ENCODE data around the gene STX4.
A peak's percentile ranks its signal among the peaks of the same experiment; 100 is the strongest.

The STX4 gene

DNA sequence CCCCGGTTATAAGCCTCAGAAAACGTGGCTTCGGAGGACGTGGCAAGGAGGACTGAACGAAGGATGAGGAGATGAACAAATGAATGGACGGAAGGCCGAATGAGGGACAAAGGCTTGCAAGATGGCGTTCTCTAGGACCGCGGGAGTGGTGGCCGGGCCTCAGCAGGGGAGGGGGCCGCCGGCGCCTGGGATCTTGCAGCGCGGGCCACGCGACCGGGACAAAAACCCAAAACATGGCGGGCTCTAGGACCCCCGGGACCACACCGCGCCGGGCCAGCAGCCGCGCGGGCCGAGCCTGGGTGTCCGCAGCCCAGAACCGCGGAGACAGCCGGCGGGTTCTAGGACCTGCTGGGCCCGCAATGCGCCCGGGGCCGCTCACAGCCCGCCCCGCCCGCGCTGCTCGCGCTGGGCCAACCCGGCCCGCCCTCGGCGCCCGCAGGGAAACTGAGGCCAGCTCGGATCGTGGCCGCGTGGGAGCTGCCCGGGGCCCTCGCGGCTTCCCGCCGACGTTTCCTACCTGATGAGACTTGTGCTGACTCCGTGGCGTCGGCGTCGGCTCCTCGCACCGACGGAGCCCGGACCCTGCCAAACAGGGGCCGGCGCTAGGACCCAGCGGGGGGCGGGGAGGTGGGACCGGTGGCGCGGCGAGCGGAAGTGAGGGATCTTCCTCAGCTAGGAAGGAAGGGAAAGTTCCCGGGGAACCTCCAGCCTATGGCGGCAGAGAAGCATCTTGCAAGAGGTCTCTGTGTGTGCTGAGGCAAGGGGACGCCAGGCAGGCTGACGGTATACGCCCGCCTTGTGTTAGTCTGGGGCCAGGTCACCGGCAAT, 40.0 kb downstream of the STX4 start:
- TF ChIP-seq CSDC2 (CRISPR knock-in tag; IDR thresholded peaks at IDR 0.05) = 0 out of 2 replicates have a peak, but pooled peaks have one; percentile 35
- peak; percentile 87; the same call in 1 of the 2 replicates for TF ChIP-seq GLIS3 (CRISPR knock-in tag; IDR thresholded peaks at IDR 0.05)
- 0 out of 2 replicates have a peak, but pooled peaks have one; percentile 8 for TF ChIP-seq SNAI2 (CRISPR knock-in tag; IDR thresholded peaks at IDR 0.05)
- TF ChIP-seq ZFP3 (CRISPR knock-in tag; IDR thresholded peaks at IDR 0.05) = peak; percentile 22; the same call in 1 of the 2 replicates
- TF ChIP-seq, protein P1, sequence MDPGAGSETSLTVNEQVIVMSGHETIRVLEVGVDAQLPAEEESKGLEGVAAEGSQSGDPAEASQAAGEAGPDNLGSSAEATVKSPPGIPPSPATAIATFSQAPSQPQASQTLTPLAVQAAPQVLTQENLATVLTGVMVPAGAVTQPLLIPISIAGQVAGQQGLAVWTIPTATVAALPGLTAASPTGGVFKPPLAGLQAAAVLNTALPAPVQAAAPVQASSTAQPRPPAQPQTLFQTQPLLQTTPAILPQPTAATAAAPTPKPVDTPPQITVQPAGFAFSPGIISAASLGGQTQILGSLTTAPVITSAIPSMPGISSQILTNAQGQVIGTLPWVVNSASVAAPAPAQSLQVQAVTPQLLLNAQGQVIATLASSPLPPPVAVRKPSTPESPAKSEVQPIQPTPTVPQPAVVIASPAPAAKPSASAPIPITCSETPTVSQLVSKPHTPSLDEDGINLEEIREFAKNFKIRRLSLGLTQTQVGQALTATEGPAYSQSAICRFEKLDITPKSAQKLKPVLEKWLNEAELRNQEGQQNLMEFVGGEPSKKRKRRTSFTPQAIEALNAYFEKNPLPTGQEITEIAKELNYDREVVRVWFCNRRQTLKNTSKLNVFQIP (CRISPR knock-in tag; IDR thresholded peaks at IDR 0.05; ENCODE audit: borderline replicate concordance, low read depth) = 0 out of 2 replicates have a peak, but pooled peaks have one; percentile 20
- TF ChIP-seq ZFP30 (CRISPR knock-in tag; IDR thresholded peaks at IDR 0.05) = no peak
- peak; percentile 82 for ATAC-seq

DNA sequence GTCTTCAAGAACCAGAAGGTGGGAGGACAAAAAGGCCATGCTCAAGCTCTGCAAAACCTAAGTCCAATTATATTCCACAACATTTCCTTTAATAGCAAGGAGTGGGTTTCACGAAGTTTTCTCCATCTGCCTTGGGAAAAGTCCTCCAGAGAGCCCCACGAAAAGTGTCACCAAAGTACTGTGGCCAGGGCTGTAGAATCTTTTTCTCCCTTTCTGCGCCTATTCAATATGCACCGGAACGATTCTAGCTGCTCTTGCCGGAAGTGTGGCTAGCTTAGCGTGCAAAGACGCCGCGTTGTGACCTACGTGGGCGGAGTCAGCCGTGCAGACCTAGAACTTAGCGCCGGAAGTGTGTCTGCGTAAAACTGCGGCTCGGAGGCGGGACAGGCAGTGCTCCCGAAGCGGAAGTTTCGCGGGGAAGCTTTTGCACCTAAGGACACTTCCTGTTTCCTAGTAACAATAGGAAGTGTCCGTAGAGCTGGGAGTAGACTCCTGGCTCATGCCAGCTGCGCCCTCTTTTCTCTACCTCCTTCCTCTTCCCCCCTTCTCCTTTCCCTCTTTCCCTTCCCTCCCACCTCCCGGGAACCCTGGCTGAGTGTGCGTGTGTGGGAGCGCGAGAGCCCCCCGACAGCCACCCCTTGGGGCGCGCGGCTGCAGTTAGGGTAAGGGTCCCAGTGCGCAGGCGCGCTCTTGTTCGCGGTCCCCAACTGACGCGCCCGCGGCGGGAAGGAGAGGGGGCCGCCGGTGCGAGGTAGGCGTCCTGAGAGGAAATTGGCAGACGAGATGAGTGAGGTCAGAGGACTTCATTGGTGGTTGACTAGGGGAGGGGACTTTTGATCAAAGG, 40.8 kb downstream of the STX4 start, which contains the start of the genes ZNF646 and ZNF668:
Gene ZNF646 (plus strand): TSS at position 453 of the 844 bp plus-strand sequence. CDS start 1,903 bp downstream, outside the sequence.
Gene ZNF668 (minus strand): TSS at position 271 of the 844 bp plus-strand sequence. CDS start 9,781 bp downstream, outside the sequence.
- peak; percentile 89 for ATAC-seq
- TF ChIP-seq ZC3H10 (CRISPR knock-in tag; IDR thresholded peaks at IDR 0.05) (no peak), CSDC2 (CRISPR knock-in tag; IDR thresholded peaks at IDR 0.05) (no peak), BACH2 (CRISPR knock-in tag; IDR thresholded peaks at IDR 0.05; ENCODE audit: borderline replicate concordance) (no peak), ESRRG (CRISPR knock-in tag; IDR thresholded peaks at IDR 0.05) (no peak), SNAI2 (CRISPR knock-in tag; IDR thresholded peaks at IDR 0.05) (no peak), ZFP30 (CRISPR knock-in tag; IDR thresholded peaks at IDR 0.05) (no peak), ZFP3 (CRISPR knock-in tag; IDR thresholded peaks at IDR 0.05) (no peak), ISL1 (CRISPR knock-in tag; IDR thresholded peaks at IDR 0.05) (no peak), GLIS3 (CRISPR knock-in tag; IDR thresholded peaks at IDR 0.05) (no peak), RARB (CRISPR knock-in tag; IDR thresholded peaks at IDR 0.05) (no peak), ZNF565 (CRISPR knock-in tag; conservative IDR thresholded peaks at IDR 0.05; ENCODE audit: low read depth) (no peak), PPARA (CRISPR knock-in tag; IDR thresholded peaks at IDR 0.05; ENCODE audit: borderline replicate concordance) (no peak), TOX (CRISPR knock-in tag; IDR thresholded peaks at IDR 0.05; ENCODE audit: borderline replicate concordance) (no peak), ZNF70 (CRISPR knock-in tag; IDR thresholded peaks at IDR 0.05) (no peak)
- TF ChIP-seq, protein P1 (CRISPR knock-in tag; IDR thresholded peaks at IDR 0.05; ENCODE audit: borderline replicate concordance, low read depth) = no peak
- TF ChIP-seq, protein P2, sequence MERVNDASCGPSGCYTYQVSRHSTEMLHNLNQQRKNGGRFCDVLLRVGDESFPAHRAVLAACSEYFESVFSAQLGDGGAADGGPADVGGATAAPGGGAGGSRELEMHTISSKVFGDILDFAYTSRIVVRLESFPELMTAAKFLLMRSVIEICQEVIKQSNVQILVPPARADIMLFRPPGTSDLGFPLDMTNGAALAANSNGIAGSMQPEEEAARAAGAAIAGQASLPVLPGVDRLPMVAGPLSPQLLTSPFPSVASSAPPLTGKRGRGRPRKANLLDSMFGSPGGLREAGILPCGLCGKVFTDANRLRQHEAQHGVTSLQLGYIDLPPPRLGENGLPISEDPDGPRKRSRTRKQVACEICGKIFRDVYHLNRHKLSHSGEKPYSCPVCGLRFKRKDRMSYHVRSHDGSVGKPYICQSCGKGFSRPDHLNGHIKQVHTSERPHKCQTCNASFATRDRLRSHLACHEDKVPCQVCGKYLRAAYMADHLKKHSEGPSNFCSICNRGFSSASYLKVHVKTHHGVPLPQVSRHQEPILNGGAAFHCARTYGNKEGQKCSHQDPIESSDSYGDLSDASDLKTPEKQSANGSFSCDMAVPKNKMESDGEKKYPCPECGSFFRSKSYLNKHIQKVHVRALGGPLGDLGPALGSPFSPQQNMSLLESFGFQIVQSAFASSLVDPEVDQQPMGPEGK (CRISPR knock-in tag; IDR thresholded peaks at IDR 0.05; ENCODE audit: borderline replicate concordance) = no peak
- TF ChIP-seq, protein P3, sequence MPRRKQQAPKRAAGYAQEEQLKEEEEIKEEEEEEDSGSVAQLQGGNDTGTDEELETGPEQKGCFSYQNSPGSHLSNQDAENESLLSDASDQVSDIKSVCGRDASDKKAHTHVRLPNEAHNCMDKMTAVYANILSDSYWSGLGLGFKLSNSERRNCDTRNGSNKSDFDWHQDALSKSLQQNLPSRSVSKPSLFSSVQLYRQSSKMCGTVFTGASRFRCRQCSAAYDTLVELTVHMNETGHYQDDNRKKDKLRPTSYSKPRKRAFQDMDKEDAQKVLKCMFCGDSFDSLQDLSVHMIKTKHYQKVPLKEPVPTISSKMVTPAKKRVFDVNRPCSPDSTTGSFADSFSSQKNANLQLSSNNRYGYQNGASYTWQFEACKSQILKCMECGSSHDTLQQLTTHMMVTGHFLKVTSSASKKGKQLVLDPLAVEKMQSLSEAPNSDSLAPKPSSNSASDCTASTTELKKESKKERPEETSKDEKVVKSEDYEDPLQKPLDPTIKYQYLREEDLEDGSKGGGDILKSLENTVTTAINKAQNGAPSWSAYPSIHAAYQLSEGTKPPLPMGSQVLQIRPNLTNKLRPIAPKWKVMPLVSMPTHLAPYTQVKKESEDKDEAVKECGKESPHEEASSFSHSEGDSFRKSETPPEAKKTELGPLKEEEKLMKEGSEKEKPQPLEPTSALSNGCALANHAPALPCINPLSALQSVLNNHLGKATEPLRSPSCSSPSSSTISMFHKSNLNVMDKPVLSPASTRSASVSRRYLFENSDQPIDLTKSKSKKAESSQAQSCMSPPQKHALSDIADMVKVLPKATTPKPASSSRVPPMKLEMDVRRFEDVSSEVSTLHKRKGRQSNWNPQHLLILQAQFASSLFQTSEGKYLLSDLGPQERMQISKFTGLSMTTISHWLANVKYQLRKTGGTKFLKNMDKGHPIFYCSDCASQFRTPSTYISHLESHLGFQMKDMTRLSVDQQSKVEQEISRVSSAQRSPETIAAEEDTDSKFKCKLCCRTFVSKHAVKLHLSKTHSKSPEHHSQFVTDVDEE (CRISPR knock-in tag; IDR thresholded peaks at IDR 0.05) = no peak

DNA sequence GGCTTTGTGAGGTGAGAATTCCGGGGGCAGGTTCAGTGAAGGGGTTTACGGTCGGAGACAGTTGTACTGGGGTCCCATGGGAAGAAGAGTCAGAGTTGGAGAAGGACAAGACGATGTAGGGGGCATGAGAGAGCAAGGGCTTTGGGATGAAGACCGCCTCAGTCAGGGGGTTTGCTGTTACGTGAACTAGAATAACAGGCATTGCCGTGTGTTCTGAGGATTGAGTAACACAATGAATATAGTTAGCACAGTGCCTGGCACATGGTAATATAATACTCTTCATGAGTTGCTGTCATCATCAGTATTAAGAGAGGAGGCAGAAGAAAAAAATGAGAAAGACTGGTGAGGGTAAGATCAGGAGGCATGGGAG, 41.4 kb downstream of the STX4 start:
- TF ChIP-seq ZFP30 (CRISPR knock-in tag; IDR thresholded peaks at IDR 0.05) (no peak), TOX (CRISPR knock-in tag; IDR thresholded peaks at IDR 0.05; ENCODE audit: borderline replicate concordance) (no peak), ARNTL (CRISPR knock-in tag; IDR thresholded peaks at IDR 0.05; ENCODE audit: borderline replicate concordance, low read depth) (no peak), ZC3H10 (CRISPR knock-in tag; IDR thresholded peaks at IDR 0.05) (no peak), ZNF70 (CRISPR knock-in tag; IDR thresholded peaks at IDR 0.05) (no peak), BACH2 (CRISPR knock-in tag; IDR thresholded peaks at IDR 0.05; ENCODE audit: borderline replicate concordance) (no peak), SNAI2 (CRISPR knock-in tag; IDR thresholded peaks at IDR 0.05) (no peak)
- TF ChIP-seq, protein P2 (CRISPR knock-in tag; IDR thresholded peaks at IDR 0.05; ENCODE audit: borderline replicate concordance) = no peak
- TF ChIP-seq, protein P4, sequence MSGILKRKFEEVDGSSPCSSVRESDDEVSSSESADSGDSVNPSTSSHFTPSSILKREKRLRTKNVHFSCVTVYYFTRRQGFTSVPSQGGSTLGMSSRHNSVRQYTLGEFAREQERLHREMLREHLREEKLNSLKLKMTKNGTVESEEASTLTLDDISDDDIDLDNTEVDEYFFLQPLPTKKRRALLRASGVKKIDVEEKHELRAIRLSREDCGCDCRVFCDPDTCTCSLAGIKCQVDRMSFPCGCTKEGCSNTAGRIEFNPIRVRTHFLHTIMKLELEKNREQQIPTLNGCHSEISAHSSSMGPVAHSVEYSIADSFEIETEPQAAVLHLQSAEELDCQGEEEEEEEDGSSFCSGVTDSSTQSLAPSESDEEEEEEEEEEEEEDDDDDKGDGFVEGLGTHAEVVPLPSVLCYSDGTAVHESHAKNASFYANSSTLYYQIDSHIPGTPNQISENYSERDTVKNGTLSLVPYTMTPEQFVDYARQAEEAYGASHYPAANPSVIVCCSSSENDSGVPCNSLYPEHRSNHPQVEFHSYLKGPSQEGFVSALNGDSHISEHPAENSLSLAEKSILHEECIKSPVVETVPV (CRISPR knock-in tag; IDR thresholded peaks at IDR 0.05) = no peak
- TF ChIP-seq, protein P1 (CRISPR knock-in tag; IDR thresholded peaks at IDR 0.05; ENCODE audit: borderline replicate concordance, low read depth) = no peak
- no peak for ATAC-seq
